ENCODE measurements around the gene TMEM109.

DNA sequence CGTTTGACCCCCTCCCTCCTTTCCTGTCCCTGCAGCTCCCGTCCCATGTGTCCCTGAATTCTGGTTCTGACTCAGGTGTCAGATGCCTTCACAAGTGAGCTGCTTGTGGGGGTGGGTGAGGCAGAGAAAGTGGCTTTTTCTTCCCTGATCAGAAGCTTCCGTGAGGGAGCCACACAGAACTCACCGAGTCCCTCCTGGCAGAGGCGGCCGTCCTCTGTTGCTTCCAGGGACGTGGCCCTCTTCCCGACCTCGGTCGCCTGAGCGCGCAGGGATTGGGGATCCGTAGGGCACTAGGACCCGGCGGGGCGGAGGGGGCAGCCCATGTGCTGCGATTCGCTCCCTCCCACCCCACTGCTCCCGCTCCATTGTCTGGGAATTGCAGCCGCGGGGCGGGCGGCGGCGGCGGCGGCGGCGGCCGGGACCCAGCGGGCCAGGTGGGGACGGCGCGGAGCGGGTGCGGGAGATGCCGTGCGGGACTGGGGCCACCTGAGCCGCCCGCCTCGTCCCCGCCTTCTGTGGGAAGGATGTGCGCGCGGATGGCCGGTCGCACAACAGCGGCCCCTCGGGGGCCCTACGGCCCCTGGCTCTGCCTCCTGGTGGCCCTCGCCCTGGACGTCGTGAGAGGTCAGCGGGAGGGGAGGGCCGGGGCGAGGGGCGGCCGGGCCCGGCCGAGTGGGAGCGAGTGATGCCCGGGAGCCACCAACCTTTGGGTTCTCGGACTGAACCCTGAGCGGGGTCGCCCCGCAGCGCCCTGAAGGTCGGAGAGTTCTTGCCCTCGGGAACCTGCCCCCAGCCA lies 10.3 kb downstream of the TMEM109 start, which contains the start of gene TMEM132A:
- TF ChIP-seq, protein P1, sequence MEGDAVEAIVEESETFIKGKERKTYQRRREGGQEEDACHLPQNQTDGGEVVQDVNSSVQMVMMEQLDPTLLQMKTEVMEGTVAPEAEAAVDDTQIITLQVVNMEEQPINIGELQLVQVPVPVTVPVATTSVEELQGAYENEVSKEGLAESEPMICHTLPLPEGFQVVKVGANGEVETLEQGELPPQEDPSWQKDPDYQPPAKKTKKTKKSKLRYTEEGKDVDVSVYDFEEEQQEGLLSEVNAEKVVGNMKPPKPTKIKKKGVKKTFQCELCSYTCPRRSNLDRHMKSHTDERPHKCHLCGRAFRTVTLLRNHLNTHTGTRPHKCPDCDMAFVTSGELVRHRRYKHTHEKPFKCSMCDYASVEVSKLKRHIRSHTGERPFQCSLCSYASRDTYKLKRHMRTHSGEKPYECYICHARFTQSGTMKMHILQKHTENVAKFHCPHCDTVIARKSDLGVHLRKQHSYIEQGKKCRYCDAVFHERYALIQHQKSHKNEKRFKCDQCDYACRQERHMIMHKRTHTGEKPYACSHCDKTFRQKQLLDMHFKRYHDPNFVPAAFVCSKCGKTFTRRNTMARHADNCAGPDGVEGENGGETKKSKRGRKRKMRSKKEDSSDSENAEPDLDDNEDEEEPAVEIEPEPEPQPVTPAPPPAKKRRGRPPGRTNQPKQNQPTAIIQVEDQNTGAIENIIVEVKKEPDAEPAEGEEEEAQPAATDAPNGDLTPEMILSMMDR (conservative IDR thresholded peaks at IDR 0.05; ENCODE audit: low read depth, low read length), result no peak
- TF ChIP-seq EZH2 (IDR thresholded peaks at IDR 0.05; ENCODE audit: low read length, unreplicated experiment), result no peak
- TF ChIP-seq EZH2phosphoT487 (IDR thresholded peaks at IDR 0.05; ENCODE audit: borderline replicate concordance, low read length), result no peak
